HG02571 (cell line): ENCODE measurements around the gene IGF2BP3.
A peak's percentile ranks its signal among the peaks of the same experiment; 100 is the strongest.
"Not testable (repeated sequence)": the region's sequence is repeated elsewhere in the genome, so short reads cannot be mapped to it uniquely, and the experiment has no call there.

Experiments
- ATAC-seq: cut with Tn5 transposase; IDR thresholded peaks from one replicate; pipeline ENCODE4 v1.9.1; 2021; ENCODE audit warnings: mild to moderate bottlenecking, moderate library complexity; ENCODE audit not compliant: unreplicated experiment

IGF2BP3 gene

DNA sequence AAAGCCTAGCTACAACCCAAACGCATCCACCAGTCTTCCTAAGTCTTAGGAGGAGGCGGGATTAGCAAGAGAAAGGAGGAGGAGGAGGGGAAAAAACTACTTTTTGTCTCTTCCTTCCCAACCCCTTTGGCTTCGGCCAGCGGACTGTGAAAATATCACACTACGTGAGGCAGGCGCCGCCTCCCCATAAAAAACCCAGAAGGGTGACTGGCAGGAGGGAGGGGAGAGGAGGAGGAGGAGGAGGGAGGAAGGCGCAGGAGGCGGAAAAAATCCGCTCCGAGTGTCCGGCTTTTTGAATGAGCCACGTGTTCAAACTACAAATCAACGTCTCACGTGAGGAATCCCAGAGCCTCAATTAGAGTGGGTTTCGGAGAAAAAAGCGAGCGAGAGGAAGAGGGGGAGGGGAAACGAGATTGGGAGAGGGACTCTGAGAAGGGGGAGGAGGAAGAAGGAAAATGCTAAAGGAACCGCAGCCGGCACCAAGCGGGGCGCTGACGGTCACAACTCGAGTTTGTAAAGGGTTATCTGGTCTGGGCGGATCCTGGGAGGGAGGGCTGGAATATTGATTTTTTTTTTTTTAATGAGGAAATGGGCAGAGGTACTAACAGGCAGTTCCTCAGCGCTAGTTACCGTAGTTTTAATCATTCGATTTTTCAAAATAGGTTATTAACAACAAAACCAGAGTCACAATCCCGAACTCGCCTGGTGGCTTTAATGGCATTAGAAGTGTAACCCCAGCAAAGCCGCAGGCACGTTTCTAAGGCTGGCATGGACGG is at the start of gene IGF2BP3:
Gene IGF2BP3, minus strand, starts transcription at position 162 of the 776 bp plus-strand sequence. CDS start 381 bp downstream, outside the sequence.
- ATAC-seq = no peak

DNA sequence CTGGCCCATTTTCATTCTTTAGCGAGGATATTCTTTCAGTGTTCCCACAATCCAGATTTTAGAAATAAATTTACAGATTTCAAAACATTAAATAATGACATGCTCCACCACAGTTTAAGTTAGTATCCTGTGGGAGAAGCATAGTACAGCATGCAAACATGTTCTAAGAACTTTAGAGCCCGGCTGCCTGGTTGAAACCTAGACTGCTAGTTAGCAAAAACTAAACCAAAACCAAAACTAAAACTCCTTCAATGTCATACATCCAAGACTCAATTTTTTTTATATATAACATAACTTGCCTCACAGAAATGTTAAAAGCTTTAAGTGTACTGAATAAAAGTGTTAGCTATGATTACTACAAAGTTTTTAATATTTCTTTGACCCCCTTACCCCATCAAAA is 44.5 kb upstream of the IGF2BP3 start:
- ATAC-seq = no peak

DNA sequence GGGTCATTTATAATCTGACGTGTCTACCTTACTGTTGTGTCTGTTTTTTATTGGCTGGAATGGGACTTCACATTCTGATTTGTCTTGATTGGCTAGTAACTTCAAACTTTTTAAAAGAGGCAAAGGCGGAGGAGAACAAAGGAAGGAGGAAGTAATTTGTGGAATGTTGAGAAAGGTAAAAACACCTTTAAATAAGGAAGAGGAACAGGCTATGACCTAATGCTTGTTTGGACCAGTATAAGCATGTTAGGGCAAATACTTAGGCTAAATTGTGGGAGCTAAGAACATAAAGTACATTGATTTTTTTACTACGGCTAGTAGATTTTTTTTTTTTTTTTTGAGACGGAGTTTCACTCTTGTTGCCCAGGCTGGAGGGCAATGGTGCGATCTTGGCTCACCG is 43.5 kb upstream of the IGF2BP3 start:
- not testable (repeated sequence) for ATAC-seq

DNA sequence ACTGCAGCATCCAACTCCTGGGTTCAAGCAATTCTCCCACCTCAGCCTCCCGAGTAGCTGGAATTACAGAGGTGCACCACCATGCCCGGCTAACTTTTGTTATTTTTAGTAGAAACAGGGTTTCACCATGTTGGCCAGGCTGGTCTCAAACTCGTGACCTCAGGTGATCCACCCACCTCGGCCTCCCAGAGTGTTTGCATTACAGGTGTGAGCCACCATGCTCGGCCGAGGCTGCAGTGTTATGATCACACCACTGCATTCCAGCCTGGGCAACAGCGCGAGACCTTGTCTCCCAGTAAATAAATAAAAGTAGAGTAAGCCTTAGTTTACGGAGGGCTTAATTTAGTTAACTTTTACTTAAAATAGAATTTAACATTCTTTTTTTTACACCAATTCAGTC is 23.7 kb upstream of the IGF2BP3 start:
- no peak for ATAC-seq

DNA sequence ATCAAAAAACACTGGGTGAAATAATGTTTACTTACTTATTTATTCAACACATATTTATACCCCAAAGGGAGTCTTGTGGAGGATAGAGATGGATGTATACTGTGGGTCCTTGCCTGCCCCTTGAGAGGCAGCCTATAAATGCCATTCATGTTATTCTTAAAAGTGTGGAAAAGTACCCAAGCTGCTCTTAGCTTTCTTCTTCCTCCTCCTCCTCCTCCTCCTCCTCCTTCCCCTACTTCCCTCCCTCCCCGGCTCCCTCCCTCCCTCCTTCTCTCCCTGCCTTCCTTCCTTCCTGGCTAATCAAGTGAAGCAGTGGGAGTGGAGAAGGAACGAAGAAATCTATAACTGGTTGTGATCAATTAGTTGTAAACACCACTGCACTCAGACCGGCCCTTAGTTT is 21.2 kb upstream of the IGF2BP3 start:
- no peak for ATAC-seq

DNA sequence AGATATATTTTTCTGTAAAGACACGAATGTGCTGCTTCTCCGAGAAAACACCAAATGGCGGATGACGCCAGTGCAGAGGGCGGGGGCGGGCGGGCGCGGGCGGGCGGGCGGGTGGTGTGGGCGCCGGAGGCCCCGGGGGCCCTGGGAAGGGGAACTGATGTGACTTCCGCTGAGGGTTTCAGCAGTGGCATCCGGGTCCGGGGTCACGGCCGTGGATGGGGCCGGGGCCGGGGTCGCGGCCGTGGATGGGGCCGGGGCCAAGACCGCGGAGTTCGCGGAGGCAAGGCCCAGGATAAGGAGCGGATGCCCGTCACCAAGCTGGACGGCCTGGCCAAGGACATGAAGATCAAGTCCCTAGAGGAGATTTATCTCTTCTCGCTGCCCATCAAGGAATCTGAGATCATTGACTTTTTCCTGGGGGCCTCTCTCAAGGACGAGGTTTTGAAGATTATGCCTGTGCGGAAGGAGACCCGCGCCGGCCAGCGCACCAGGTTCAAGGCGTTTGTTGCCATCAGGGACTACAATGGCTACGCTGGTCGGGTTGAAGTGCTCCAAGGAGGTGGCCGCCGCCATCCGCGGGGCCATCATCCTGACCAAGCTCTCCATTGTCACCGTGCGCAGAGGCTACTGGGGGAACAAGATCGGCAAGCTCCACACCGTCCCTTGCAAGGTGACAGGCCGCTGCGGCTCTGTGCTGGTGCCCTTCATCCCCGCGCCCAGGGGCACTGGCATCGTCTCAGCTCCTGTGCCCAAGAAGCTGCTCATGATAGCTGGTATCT is 20.3 kb upstream of the IGF2BP3 start:
- ATAC-seq = peak; percentile 67

DNA sequence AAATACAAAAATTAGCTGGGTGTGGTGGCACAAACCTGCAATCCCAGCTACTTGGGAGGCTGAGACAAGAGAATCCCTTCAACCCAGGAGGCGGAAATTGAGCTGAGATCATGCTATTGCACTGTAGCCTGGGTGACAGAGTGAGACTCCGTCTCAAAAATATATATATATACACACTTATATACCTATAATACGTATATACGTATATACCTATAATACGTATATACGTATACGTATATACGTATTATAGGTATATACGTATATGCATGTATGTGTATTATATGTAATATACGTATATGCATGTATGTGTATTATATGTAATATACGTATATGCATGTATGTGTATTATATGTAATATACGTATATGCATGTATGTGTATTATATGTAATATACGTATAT is 18.4 kb upstream of the IGF2BP3 start:
- not testable (repeated sequence) for ATAC-seq

DNA sequence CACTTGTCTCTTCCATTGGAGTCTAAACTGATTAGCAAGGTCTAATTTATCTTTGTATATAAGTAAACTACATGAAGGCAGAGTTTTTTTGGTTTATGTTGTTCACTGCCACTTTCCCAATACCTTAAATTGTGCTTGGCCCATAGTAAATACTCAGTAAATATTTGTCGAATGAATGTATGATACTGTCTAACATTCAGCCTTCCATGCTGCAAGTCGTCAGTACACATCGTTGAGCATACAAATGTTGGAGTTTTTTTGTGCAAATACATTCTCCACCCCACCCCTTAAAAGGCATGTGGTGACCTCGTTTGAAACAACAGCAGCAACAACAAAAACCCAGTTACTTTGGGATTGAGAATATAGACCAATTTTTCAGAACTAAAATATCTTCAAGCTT is 17.4 kb upstream of the IGF2BP3 start:
- no peak for ATAC-seq

DNA sequence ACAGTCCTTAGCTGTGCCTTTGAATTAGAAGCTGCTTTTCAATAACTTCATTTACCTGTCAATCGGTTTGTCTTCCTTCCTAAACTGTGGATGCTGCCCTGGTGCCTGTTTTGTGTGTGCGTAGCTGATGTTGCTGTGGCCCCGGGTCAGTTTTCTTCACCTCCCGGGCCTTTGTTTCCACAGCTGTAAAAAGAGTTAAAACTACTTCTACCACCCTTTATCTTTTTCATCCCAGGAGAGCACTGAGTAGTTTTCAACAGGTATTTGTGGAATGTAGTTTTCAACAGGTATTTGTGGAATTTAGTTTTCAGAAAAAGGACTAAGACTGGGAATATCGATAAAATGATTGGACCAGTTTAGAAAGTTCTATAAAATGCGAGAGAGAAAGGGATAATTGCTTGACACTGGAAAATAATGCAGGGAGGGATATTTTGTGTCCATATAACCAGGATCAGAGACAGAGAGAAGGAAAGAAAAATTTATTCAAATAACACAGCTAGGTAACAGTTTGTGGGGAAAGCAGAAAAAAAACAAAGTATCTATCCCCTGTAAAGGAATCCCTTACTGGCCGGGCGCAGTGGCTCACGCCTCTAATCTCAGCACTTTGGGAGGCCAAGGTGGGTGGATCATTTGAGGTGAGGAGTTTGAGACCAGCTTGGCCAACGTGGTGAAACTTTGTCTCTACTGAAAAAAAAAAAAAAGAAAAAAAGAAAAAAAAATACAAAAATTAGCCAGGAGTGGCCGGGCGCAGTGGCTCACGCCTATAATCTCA is 15.9 kb upstream of the IGF2BP3 start:
- ATAC-seq = no peak

DNA sequence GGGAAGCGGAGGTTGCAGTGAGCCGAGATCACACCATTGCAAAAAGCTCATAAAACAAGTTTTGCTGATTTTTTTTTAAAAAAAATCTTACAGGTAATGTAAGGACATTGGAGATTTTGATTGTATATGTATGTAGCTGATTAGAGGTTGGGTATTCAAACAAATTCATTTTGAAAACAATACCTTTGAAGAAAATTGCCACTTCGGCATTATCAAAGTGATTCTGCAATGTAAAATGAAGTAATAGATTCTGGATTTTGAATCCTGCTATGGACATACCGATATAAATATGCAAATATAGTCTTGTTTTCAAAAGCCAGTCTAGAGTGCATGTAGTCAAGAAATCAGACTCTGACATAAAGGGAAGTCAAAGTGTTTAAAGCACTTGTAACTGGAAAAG is 12.4 kb upstream of the IGF2BP3 start:
- ATAC-seq = no peak

DNA sequence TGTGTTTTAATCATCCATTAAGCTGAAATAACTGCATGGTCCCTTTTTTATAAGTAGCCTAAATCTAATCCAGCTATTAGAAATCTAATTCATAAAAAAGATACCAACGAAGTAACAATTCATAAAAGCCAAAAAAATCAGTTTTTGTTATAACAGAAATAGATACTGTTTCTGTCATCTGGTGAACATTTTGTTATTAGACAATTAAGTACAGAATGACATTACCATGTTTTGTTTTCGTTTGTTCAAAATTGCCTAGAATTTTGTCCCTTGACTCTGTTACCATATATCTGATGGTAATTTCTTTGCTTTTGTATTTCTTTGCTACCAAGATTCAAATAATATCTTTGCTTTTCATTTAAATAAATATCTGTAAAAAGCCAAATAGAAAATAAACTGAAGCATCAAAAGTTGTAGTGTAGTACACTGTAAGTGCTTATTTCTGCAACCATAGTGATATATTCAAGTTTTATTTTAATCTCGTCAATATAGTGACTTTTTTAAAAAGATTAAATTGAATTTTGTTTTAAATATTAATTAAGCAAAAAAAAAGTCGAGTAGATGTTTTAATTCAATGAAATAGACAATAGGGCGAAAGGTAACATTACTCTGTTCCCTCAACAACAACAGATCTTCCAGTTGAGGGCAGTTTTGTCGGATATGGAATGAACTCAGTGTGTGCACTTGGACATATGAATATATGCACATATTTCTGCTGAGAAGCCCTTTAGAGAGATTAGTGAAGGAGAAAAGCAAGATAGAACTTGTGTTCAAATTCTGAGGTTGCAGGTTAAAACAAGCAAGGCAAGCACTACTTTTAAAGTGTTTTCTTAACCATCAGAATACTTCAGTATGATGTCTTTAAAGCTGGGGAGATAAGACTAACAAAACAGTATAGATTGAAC is 7.9 kb upstream of the IGF2BP3 start:
- no peak for ATAC-seq

DNA sequence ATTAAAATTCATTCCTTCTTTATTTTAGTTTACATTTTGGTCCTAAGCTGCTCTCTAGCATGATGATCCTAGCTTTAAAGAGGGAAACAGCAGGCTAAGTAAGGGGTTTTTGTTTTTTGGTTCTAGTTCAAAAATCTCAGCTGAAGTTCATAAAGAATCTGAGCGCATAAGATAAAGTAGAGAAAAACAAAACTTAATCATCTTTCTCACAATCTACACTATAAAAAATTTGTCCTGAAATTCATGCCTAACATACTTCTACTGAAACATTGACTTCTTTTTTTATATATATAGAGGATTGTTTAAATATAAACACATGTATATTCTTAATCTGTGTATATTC is 6.8 kb upstream of the IGF2BP3 start:
- no peak for ATAC-seq

DNA sequence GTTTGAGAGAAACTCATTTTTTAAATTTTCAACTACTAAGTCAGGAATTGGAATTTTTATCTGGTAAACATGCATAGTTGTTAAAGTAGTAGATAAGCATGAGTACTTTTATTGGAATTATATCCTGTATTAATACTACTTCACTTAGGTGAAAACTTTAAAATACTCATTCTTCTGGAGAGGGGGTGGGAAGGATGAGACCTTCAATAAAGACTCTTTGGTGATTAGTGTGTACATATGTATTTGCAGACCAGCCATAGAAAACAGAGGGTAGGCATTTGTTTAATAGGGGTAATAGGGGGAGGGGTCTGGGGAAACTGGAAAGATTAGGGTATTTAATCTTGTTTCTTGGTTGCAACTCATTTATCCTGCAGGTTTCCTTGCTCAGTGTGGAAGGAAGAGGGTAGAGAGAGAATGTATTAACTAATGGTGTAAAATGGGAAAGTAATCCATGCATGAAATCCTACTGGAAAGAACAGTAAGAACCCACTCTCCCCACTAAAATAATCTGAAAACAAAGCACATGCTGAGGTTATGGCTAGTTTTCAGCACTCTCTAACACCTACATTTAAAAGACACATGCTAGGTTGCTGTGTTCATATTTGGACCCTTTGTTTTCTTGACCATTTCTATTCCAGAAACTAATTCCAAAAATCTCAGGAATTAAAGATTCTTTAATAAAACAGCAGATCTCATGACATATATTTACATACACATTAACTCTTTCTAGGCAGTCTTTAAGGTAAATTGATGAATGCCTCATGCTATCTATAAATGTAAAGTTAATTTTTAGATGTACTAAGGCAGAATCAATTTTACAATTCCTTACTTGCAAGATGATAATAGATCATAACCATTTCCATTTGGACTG is 6.2 kb upstream of the IGF2BP3 start:
- ATAC-seq = no peak

DNA sequence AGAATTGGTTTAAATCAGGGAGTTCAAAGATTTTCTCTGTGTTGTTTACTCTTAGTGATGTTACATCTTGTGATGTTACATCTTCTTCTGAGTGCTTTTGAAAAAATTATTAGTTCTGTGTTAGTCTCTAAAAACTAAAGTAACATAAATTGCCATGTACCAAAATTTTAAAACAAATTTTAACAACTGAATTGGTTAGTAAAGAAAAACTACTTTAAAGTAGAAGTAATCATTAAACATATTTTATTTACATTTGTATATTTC is 5.2 kb upstream of the IGF2BP3 start:
- no peak for ATAC-seq

DNA sequence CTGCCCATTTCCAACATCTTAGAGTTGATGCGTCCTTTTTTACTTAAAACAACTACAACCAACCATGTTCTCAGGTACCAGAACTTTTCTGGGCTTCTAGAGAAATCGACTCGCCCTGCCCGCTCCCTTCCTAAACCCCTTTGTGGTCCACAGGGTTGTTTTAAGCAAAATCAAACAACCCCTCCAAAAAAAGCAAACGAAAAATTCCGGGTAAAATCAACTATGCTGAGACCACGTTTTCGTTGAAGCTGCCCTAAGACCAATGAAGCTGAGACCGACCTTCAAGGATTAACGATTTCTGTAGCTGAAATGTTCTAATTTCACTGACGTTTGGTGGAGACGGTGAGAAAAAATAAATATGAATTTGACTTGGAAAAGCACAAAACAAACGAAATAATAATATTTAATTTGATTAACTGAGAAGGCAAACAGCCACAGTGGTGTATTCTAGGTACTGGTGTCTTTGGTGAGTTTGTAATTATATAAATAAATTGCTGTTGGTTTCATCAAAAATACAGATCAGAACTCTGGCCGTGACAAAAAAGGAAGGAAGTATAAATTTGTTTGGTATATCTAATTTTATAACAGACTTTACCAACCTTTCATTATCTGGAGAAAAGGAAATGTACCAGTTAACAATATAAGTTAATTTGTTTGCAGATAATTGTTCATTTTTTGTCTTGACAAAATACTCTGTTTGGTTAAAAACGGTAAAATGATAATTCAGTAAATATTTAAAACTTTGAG is 4.7 kb upstream of the IGF2BP3 start:
- ATAC-seq = no peak

DNA sequence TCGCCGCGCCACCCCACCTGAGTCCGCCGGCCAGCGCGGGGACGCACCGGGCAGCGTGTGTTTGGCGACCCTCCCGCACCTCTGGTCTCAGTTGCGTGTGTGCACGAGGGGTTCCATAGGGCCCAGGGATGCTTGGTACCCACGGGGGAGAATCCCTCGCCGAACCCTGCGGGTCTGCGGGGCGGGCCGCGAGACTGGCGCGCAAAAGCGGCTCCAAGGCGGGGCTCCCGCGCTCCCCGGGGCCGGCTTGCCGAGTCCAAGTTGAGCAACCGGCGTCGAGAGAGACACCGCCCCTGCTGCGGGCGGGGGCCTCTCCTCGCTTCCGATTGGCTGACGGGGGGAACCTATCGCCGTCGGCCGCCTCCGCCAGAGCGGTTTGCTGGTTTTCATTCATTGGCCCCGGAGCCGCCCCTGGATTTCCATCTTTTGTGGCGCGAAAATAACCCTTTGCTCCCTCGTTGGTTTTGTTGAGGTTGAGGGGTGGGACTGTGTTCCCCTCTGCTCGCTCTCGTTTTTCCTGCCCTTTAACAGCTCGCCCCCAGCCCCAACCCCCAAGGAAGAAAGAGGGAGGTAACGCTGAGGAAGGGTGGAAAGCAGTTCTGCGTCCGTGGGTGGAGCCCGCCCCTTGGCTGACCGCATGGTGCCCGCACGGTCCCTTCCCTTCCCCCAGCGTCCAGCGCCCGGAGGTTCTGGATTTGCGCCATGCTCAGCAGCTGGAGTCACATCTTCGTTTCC is 4.0 kb upstream of the IGF2BP3 start:
- ATAC-seq = peak; percentile 69

DNA sequence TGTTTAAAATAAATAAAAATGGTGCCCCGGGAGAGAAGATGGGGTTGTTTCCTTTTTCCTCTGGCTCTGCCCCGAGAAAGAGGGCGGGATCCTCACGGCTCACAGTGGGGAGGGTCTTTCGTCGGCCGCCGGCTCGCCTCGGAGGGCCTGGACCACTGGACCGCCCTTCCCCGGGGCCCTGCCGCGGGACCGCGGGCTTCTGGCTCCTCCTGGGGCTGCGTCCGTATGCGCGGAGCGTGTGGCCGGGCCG is 3.5 kb upstream of the IGF2BP3 start:
- ATAC-seq = peak; percentile 24

DNA sequence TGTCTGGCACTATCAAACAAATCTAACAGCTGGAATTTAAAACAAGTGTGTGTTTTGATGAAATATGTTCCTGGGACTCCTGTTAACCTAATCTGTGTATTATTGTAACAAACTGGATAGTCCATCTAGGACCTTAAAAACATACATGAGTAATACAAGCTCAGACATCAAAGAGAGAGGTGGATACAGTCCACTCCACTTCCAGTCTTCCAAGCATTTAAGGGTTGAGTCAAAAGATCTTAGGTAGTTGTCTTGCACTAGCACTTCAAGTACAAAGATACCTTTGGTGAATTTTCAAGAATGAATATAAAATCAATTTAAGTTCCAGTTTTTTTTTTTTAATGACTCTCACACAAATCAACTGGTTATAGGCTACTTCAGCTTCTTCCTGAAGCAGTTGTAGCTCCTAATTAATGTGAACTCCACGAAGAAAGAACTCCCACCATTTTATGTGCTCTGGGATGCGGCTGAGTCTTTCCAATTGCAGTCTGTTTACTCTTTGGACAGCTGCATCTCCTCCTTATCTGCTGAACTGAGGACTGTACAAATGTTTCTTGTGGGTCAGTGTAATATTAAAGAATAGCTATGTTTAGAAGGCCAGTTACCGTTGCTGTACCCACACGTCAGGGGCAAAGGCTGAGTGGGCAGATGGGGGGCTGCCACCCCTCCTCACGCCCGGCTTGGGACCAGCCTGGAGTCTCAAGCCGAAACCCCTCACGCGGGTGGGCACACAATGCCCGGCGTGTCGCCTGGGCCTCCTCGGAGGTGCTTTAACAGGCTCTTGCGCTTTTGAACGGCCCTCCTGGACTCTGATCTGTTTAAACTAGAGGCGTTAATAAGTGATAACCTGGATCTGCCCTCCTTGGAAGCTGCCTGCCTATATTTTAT is 2.9 kb upstream of the IGF2BP3 start:
- no peak for ATAC-seq
